Left kidney (tissue), 2 donors: Measurements from ENCODE around the gene HRH3. TPM values are rescaled to one million over a fixed set of nuclear protein-coding genes. Genes with fewer than 3 reads are reported as not detected.

ENCODE experiments used
- DNase-seq: peaks from one replicate; pipeline ENCODE4 v3.0.0-alpha.2; 2013
- polyA plus RNA-seq: library from polyadenylated mRNA; unstranded; fragments of 120-200 nt; gene quantifications from one replicate; pipeline ENCODE4 v1.2.1, GENCODE V29; 2013; ENCODE audit not compliant: insufficient read length

HRH3 gene
- polyA plus RNA-seq, 1 donor, result 0.15 TPM

- no peak for DNase-seq
Measured at GRCh38 chr20:62175711-62176110, 44.4 kb downstream of the HRH3 start.

- DNase-seq, result no peak
Measured at GRCh38 chr20:62174870-62175624, 45.0 kb downstream of the HRH3 start.

- DNase-seq, result no peak
Measured at GRCh38 chr20:62174021-62174804, 45.9 kb downstream of the HRH3 start.

GRCh38 chr20:62172666-62173065 lies 47.4 kb downstream of the HRH3 start:
- DNase-seq, result no peak

- DNase-seq, result no peak
Measured at GRCh38 chr20:62171245-62171644, 48.8 kb downstream of the HRH3 start.

- DNase-seq, result no peak
Measured at GRCh38 chr20:62170536-62170935, 49.5 kb downstream of the HRH3 start.

GRCh38 chr20:62168890-62169435 lies 51.1 kb downstream of the HRH3 start:
- DNase-seq, result no peak

GRCh38 chr20:62168061-62168460 lies 52.0 kb downstream of the HRH3 start:
- DNase-seq, result no peak

- no peak for DNase-seq
Measured at GRCh38 chr20:62167474-62167873, 52.6 kb downstream of the HRH3 start.

GRCh38 chr20:62165762-62166399 lies 54.2 kb downstream of the HRH3 start:
- DNase-seq, result no peak

Other genes starting within 250 kb of the HRH3 start
- 20.0 TPM for gene TAF4, start 154.4 kb downstream of the HRH3 start, polyA plus RNA-seq
- gene LSM14B, start 97.8 kb downstream of the HRH3 start, polyA plus RNA-seq, result 57.3 TPM
- 188 TPM for gene PSMA7, start 76.9 kb downstream of the HRH3 start, polyA plus RNA-seq
- 26.1 TPM for gene SS18L1, start 76.5 kb downstream of the HRH3 start, polyA plus RNA-seq
- gene MTG2, start 37.2 kb downstream of the HRH3 start, polyA plus RNA-seq, result 38.3 TPM
- 43.6 TPM for gene OSBPL2, start 18.2 kb upstream of the HRH3 start, polyA plus RNA-seq
- 37.6 TPM for gene ADRM1, start 82.7 kb upstream of the HRH3 start, polyA plus RNA-seq
- 119 TPM for gene LAMA5, start 147.0 kb upstream of the HRH3 start, polyA plus RNA-seq
- gene RPS21, start 166.8 kb upstream of the HRH3 start, polyA plus RNA-seq, result 686 TPM
- 10.0 TPM for gene CABLES2, start 187.0 kb upstream of the HRH3 start, polyA plus RNA-seq
- 1.3 TPM for gene RBBP8NL, start 207.3 kb upstream of the HRH3 start, polyA plus RNA-seq